SKM-1 (cell line): ENCODE data around the gene MLH1.
"Not testable (repeated sequence)": the region's sequence is repeated elsewhere in the genome, so short reads cannot be mapped to it uniquely, and the experiment has no call there.

Source experiments
- DNase-seq: peaks from one replicate; lab custom pipeline; 2025; ENCODE audit not compliant: unreplicated experiment; lab: John Stamatoyannopoulos, UW

The MLH1 gene

DNA sequence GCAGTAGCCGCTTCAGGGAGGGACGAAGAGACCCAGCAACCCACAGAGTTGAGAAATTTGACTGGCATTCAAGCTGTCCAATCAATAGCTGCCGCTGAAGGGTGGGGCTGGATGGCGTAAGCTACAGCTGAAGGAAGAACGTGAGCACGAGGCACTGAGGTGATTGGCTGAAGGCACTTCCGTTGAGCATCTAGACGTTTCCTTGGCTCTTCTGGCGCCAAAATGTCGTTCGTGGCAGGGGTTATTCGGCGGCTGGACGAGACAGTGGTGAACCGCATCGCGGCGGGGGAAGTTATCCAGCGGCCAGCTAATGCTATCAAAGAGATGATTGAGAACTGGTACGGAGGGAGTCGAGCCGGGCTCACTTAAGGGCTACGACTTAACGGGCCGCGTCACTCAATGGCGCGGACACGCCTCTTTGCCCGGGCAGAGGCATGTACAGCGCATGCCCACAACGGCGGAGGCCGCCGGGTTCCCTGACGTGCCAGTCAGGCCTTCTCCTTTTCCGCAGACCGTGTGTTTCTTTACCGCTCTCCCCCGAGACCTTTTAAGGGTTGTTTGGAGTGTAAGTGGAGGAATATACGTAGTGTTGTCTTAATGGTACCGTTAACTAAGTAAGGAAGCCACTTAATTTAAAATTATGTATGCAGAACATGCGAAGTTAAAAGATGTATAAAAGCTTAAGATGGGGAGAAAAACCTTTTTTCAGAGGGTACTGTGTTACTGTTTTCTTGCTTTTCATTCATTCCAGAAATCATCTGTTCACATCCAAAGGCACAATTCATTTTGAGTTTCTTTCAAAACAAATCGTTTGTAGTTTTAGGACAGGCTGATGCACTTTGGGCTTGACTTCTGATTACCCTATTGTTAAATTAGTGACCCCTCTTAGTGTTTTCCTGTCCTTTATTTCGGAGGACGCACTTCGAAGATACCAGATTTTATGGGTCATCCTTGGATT lies at the start of gene MLH1:
Gene MLH1 (plus strand): TSS at position 193 of the 958 bp plus-strand sequence. CDS start 30 bp downstream, at position 223.
- DNase-seq = no peak

DNA sequence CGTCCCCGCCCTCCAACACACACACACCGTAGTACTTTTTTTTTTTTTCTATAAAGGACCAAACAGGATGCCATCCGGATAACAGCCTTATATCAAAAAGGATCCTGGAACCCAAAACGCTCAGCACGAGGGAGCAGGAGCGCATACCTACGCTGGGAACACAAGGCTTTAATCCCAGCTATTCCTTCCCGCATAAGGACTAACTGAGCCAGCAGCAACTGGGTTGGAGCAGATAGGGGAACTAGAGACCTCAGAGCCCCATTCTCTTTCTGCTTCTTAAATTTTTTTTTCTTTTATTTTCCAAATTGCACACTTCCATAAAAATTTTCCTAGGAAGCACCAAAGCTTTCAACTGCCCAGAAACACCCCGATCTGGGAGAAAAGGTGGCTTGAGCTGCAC lies 49.7 kb upstream of the MLH1 start:
- DNase-seq = no peak

DNA sequence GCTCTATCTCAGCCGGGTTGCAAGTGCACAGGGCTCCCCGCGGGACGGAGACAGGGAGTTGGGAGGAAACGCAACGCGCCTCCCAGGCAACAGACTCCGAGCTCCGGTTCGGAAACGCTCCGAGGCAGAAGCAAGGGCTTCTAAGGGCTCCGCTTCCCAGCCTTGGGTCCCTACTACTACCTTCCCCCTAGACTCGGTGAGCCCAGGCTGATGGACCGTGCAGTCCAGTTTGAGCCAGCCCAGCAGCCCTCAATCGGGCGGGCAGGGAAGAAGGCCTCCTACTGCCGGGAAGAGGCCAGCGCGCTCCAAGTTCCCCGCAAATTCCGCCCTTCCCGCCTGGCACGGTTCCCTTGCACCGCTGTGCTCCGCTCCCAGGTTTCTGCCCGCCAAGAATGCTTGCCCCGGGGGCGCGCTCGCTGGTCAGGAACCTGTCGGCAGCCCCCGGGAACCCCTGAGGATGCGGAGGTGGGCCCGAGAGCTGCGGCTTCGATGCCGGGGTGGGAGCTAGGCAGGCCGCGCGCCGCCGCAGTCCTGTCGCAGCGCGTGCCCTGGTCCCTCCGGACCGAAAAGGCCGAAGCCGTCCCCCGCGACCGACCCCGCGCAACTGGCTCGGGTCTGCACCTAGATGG lies 49.2 kb upstream of the MLH1 start:
- no peak for DNase-seq

DNA sequence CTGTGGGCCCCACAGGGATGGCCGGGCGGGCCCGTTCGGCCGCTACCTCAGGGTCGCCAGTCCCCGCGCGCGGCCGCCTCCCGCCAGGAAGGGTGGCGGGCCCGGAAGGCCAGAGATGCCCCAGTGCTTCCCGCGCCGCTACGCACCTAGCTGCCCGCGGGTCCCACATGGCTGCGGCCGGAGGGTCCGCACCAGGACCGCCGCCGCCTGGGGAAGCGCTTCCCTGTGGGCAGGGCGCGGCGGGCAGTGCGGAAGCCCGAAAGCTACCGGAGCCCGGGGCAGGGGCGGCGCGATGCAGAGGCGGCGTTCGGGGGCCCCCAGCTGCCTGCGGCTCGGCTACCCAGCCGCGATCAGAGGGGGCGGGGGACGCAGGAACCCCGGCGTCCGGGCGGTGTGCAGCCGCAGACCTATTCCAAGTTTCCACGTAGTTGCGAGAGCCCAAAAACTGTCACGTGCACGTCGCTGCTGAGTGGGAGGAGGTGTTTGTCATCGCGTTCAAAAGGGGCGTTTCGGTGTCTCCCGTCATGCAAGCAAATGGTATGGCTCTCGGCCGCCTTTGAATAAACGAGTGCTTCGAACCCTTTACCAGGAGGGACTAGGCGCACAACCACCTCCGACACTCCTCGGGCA lies 48.6 kb upstream of the MLH1 start, which contains the start of gene TRANK1:
Gene TRANK1 (minus strand): TSS at position 414 of the 630 bp plus-strand sequence. CDS start 245 bp downstream, at position 169.
- peak; percentile 38 for DNase-seq

DNA sequence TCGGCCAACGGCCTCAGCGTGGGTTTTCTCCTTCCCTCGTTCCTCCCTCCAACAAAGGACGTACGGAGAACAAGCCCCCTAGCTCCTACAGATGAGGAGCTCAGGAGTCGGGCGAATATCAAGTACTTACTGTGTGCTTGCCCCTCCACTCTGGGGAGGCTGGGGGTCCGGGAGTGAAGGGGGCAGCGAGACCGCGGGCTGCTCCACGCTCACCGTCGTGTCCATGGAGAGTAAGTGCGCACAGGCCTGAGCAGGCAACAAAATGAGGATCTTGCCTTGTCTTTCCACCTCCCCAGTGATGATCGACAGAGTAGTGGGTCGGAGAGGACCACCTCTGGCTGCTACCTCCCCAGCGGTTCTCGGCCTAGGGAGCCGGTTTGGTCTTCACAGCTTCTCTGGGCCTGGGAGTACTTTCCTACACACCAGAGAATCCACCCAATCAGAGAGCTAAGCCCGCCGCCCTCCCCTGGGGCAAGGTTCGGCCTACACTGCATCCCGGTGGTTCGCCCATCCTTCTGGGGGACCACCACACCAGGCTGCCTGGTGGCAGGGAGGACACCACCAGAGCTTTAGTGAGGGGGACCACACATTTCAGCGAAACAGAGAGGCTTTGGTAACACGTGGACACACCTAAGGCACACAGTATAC lies 47.9 kb upstream of the MLH1 start:
- DNase-seq = no peak

DNA sequence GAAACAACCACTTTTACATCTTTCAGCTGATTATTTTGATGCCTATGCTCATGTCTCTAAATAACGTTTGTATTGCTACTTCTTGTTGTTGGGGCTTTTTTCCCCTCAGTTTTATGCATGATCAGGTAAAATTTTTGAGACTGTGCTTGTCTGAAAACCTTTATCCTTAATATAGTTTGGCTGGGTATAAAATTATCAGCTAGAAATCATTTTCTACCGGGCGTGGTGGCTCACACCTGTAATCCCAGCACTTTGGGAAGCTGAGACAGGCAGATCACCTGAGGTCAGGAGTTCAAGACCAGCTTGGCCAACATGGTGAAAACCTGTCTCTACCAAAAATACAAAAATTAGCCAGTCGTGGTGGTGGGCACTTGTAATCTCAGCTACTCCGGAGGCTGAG lies 45.5 kb upstream of the MLH1 start:
- DNase-seq = not testable (repeated sequence)

DNA sequence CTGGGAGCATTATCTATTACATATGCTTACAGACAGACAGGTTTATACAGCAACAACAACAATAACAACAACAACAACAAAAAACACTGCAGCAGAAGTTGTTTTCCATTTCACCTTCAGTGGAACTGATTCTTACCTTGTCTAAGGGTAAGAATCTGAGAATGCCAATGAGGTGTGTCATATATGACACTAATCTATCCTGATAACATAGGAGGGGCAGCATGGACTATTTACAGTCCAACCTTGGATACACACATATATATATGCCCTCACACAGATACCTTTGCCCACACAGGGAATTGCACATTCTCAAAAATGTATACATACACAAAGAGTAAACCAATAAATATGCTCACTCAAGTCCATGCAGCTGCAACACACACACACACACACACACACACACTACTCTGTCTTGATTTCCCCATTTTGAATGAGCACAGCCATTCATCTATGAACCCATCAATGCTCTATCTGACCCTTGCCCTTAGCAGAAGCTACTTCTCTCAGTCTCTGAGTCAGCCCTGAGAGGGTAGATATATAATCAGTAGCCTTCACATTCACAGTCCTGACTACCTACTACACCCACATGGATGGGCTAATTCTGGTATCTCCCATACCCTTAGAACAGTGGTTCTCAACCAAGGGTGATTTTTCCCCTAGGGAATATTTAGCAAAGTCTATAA lies 38.7 kb upstream of the MLH1 start:
- no peak for DNase-seq

DNA sequence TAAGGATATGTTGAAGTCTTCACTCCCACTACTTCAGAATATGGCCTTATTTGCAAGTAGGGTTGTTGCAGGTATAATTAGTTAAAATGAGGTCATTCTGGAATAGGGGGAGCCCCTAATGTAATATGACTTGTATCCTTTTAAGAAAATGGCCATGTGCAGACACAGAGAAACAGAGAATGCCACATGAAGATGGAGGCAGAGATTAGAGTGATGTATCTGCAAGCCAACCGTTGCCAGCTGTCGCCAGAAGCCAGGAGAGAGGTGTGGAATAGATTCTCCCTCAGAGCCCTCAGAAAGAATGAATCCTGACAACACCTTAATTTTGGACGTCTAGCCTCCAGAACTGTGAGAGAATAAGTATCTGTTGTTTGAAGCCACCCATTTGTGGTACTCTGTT lies 37.2 kb upstream of the MLH1 start:
- no peak for DNase-seq

DNA sequence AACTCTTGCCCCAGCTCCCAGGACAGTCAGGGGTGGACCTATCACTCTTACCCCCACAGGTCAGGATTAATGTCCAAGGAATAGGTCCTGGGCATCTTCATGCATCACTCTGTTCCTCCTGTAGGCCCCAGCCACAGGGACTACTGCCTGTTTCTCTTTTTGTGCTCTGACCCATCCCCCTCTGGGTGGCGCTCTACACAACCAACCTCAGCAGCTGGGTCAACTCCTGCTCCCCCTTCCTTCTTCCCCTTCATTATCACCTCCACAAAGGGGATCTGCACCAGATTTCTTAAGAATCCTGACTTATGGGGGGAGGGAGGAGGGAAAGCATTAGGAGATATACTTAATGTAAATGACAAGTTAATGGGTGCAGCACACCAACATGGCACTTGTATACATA lies 36.3 kb upstream of the MLH1 start:
- no peak for DNase-seq

DNA sequence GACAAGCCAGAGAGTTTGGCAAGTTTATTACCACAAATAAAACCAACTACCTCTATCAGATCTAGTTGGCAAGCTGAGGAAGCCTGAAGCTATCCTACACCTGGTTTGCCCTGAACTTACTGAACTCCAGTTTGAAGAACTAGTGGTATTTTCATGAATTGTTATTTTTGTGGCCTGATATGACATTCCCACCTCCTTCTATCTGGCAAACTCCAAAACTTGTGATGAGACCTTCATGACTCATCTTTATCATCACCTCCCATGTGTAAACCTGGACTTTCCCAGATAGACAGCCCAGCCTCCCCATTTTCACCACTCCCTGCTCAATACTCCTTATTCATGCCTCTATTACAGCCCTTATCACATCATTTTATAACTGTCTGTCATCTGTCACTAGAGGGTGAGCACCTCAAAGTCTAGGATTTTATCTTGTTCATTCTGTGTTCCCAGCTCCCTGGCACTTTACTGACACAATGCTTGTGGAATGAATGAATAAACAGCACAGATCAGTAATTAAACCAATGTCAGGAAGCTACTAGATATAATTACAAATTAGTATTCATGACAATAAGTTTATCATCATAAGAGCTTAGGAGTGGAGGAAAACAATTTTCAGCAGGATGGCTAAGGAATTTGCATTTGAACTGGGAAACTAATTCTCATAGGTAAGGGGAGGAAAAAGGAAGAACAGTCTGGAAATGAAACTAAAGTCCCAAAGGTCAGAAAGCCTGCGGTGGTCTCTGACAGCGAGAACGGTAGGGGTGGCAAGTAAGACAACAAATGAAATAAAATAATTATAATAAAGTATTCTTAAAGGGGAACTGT lies 35.2 kb upstream of the MLH1 start:
- no peak for DNase-seq

DNA sequence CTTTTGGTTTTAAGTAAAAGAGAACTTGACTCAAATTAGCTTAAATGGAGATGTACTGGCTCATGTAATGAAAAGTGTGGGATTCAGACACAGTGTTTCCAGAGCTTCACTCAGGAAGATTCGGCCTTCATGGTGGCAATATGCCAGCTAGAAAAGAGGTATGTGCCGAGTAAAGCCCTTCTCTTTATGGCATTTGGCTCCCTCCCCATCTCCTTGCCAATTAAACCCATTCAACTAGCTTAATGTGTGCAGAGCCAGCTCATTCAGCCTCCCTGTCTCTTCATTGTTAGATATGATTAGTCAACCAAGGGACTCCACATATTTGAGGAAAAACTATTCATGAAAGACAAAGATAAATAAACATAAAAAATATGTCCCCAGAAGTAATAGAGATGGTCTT lies 33.5 kb upstream of the MLH1 start:
- DNase-seq = no peak

DNA sequence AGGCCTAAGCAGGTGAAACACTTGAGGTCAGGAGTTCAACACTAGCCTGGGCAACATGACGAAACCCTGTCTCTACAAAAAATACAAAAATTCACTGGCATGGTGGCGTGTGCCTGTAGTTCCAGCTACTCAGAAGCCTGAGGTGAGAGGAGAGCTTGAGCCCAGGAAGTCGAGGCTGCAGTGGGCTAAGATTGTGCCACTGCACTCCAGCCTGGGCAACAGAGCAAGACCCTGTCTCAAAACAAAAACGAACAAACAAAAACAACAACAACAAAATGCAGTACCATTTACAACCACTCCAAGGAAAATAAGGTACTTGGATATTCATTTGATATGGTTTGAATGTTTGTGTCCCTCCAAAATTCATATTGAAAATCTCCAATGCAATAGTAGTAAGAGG lies 32.8 kb upstream of the MLH1 start:
- no peak for DNase-seq

DNA sequence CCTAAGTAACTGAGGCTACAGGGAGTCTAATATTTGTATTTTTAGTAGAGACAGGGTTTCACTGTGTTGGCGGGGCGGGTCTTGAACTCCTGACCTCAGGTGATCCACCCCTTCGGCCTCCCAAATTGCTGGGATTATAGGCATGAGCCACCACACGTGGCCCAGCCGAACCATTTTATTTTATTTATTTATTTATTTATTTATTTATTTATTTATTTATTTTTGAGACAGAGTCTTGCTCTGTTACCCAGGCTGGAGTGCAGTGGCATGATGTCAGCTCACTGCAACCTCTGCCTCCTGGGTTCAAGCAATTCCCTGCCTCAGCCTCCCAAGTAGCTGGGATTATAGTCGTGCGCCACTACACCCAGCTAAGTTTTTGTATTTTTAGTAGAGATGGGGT lies 30.3 kb upstream of the MLH1 start:
- not testable (repeated sequence) for DNase-seq

DNA sequence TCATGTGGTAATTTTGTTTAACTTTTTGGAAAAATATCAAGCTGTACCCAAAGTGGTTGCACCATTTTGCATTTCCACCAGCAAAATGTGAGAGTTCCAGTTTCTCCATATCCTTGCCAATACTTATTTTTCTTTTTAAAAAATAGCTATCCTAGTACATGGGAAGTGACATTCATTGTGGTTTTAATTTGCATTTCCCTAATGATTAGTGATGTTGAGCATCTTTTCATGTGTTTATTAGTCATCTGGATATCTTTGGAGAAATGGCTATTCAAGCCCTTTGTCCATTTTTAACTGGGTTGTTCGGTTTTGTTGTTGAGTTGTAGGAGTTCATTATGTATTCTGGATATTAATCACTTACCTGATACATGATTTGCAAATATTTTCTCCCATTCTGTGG lies 29.0 kb upstream of the MLH1 start:
- DNase-seq = no peak

DNA sequence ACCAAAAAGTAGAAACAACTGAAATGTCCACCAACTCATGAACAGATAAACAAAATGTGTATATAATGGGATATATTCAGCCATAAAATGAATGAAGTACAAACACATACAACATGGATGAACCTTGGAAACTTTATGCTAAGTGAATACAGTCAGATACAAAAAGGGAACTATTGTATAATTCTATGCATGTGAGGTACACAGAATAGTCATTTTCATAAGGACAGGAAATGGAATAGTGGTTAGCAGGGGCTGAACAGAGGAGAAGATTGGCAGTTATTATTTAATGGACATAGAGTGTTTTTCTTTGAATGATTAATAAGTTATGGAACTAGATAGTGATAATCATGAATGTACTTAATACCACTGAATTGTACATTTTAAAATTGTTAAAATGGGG lies 28.5 kb upstream of the MLH1 start:
- no peak for DNase-seq

DNA sequence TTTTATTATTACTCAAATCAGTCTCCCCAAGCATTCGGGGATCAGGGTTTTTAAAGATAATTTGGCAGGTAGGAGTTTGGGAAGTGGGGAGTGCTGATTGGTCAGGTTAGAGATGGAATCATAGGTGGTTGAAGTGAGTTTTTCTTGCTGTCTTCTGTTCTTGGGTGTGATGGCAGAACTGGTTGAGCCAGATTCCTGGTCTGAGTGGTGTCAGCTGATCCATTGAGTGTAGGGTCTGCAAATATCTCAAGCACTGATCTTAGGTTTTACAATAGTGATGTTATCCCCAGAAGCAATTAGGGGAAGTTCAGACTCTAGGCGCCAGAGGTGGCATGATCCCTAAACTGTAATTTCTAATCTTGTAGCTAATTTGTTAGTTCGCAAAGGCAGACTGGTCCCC lies 27.9 kb upstream of the MLH1 start:
- DNase-seq = no peak

DNA sequence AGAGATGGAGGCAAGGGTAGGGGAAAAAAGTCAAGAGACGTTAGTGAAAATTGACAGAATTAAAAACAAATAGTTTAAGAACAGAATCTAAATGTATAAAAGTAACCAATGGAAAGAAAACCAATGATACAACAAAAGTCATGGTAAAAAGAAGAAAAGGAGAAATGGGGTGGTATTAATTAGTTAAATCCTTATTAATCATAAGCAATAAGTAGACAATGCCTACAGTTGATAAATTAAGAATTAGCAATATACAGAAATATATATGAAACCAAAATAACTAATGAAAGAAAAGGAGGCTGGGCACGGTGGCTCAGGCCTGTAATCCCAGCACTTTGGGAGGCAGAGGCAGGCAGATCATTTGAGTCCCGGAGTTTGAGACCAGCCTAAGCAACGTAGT lies 24.2 kb upstream of the MLH1 start:
- DNase-seq = no peak

DNA sequence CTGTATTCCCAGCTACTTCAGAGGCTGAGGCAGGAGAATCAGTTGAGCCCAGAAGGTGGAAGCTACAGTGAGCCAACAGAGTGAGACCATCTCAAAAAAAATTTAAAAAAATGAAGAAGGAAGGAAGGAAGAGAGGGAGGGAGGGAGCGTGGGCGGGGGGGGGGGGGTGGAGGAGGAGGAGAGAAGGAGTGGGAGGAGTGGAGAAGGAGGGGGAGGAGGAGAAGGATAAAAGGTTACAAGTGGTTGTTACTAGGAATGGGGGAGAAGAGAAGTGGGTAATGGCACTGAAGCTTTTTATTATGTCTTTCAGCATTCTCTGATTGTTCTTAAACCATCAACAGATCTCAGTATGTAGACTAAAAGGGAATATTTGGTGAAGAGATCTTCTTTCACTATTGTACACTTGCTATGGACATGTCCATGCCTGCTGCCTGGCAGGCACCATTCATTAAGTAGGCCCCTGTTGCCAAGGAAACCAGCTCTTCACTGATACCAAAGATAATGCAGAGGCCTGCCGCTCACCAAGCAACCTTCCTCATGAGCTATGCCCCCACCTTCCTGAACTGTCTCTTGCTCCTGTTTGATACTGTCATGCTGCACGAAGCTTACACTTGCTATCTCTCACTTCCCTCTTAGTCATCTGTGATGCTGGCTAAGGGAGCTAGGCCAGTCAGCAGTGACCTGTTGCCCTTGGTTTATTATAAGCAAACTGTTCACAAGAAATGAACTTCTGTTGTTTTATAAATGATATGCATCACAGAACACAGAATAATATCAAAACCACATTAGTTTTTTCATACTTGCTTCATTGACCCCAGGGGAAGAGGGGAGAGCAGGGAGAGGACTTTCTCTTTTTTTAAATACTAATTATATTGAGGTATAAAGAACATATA lies 23.5 kb upstream of the MLH1 start:
- peak; percentile 41 for DNase-seq

DNA sequence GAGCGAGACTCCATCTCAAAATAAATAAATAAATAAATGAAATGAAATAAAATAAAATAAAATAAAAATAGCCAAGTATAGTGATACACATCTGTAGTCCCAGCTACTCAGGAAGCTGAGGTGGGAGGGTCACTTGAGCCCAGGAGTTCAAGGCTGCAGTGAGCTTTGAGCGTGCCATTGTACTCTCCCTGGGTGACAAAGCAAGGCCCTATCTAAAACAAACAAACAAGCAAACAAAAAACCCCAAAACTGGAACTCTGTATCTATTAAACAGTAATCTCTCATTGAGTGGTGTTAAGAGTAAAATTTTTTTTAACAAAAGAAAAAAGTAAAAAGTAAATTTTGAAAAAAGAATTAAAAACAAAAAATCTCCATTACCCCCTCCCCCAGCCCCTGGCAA lies 21.2 kb upstream of the MLH1 start:
- DNase-seq = no peak
